Psoas muscle (tissue), 8 donors: ENCODE data around the gene FRS3. TPM values are rescaled to one million over a fixed set of nuclear protein-coding genes. Genes with fewer than 3 reads are reported as not detected.
A peak's percentile ranks its signal among the peaks of the same experiment; 100 is the strongest.

ENCODE experiments used
- ATAC-seq, 4 donors: fragments of 200-7000 bp; cut with Tn5 transposase; one replicate each; pipeline ENCODE4 v1.9.1; 2020; ENCODE audit warnings: moderate library complexity in 3 of 4, mild to moderate bottlenecking in 2 of 4
- DNase-seq, 2 donors: peaks; one replicate each; pipeline ENCODE4 v3.0.0-alpha.2; 2020
- H3K27ac ChIP-seq: fragments of 200-600 bp; one replicate; pipeline ENCODE4 v1.8.0; 2022
- H3K27me3 ChIP-seq, 3 donors: fragments of 200-600 bp in 1 of 3; one replicate each; pipeline versions ENCODE4 v1.6.1 to v1.8.0; 2013 to 2022; ENCODE audit warnings: low read length in 2 of 3, mild to moderate bottlenecking in 2 of 3, moderate library complexity in 1 of 3; ENCODE audit not compliant: insufficient read depth in 3 of 3
- H3K36me3 ChIP-seq, 2 donors: fragments of 200-600 bp in 1 of 2; one replicate each; pipeline versions ENCODE4 v1.6.1 to v1.8.0; 2013 to 2022; ENCODE audit warnings: low read depth in 1 of 2, mild to moderate bottlenecking in 1 of 2, moderate library complexity in 1 of 2; ENCODE audit not compliant: insufficient read depth in 1 of 2
- H3K4me1 ChIP-seq: fragments of 200-600 bp; one replicate; pipeline ENCODE4 v1.8.0; 2022
- H3K4me3 ChIP-seq: fragments of 200-600 bp; one replicate; pipeline ENCODE4 v1.8.0; 2022; ENCODE audit warnings: mild to moderate bottlenecking
- H3K9me3 ChIP-seq: fragments of 200-600 bp; one replicate; pipeline ENCODE4 v1.8.0; 2022
- CTCF ChIP-seq: fragments of 200-600 bp; IDR thresholded peaks from one replicate; pipeline ENCODE4 v1.8.0; 2022; ENCODE audit warnings: antibody characterized with exemption
- WGBS, 3 donors: extraction: QIAGEN DNeasy Blood & Tissue Kit; methylation state at CpG; one replicate each; pipeline versions ENCODE4 v1.1.6 to v1.1.7; 2013; 5-methylcytosine and 5-hydroxymethylcytosine counted together
- intact Hi-C, 2 donors: fragments of 100-400 bp; cut with DNase I; formaldehyde crosslinking; loops; one replicate each; pipeline versions ENCODE4 v1.11.0 to v1.14.2; 2022
- polyA plus RNA-seq, 3 donors: library from polyadenylated mRNA; stranded (reverse); fragments of 200-250 nt; gene quantifications; one replicate each; pipeline ENCODE4 v1.2.3, GENCODE V29; 2013
- total RNA-seq, 4 donors: library from RNA; stranded (reverse); fragmentation: NEBNext Ultra II Directional in 2 of 4; extraction: Animal tissue kit (Norgen Biotek cat#: 25700) in 2 of 4; gene quantifications; one replicate each; pipeline versions ENCODE4 v1.2.1 to v1.2.4, GENCODE V29; 2021 to 2023
- donor health status: healthy with polysubstance abuse.
- donor health status: DM: no; HTN: no; CAD: no; lungs with moderate emphysema.
- donor health status: Bipolar disorder and iron deficiency.
- donor health status: healthy.
- donor health status: DM: yes; HTN: yes; CAD: no.
- donor health status: DM: no; HTN: no; CAD: no.
- donor health status: DM: no; HTN: no; CAD: no.
- donor health status: DM: yes; HTN: yes; CAD: no.

FRS3 gene
- total and polyA plus RNA-seq, 7 donors = 4.0 to 6.8 (median 5.4) TPM

- DNase-seq = no peak
- no peak for ATAC-seq
- Histone ChIP-seq H3K36me3 (peaks cover 7 to 75% of the 10 kb centered on the region in 2 donors), H3K27me3 (no peaks in the 10 kb centered on the region), H3K9me3 (no peaks in the 10 kb centered on the region), H3K4me3 (no peak overlapping the region), H3K4me1 (peaks cover 22% of the 10 kb centered on the region), H3K27ac (no peak overlapping the region)
- intact Hi-C loops = loop anchor here in 1 of 2 donors (10.0 kb wide), 1 partner anchor 53 kb away; no protein-coding TSS in a partner anchor
- WGBS, 3 donors = 62 to 87% (median 76%) methylated on average over 1 of the region's 1 CpG
- no peak for TF ChIP-seq CTCF
Measured at GRCh38 chr6:41791305-41791704, 11.6 kb upstream of the FRS3 start.

GRCh38 chr6:41790045-41790444 is 10.3 kb upstream of the FRS3 start:
- Histone ChIP-seq H3K36me3 (peaks cover 7 to 62% of the 10 kb centered on the region in 2 donors), H3K4me3 (no peak overlapping the region), H3K4me1 (peaks cover 30% of the 10 kb centered on the region), H3K27me3 (no peaks in the 10 kb centered on the region), H3K27ac (no peak overlapping the region), H3K9me3 (no peaks in the 10 kb centered on the region)
- intact Hi-C loops = loop anchor here in 1 of 2 donors (10.0 kb wide), 1 partner anchor 55 kb away; no protein-coding TSS in a partner anchor
- no peak for TF ChIP-seq CTCF
- 97 to 100% (median 100%) methylated on average over 1 of the region's 1 CpG for WGBS, 3 donors
- ATAC-seq = no peak
- DNase-seq = no peak

GRCh38 chr6:41789390-41789724 is 9.7 kb upstream of the FRS3 start:
- no peak for TF ChIP-seq CTCF
- DNase-seq (no peak), ATAC-seq (no peak)
- WGBS, 3 donors = 54 to 69% (median 65%) methylated on average over 3 of the region's 3 CpGs
- no peak overlapping the region for H3K27ac ChIP-seq
- H3K36me3 ChIP-seq = peaks cover 7 to 55% of the 10 kb centered on the region in 2 donors
- H3K4me1 ChIP-seq = peaks cover 30% of the 10 kb centered on the region
- H3K9me3 ChIP-seq = no peaks in the 10 kb centered on the region
- intact Hi-C loops = loop anchor here in 1 of 2 donors (10.0 kb wide), 1 partner anchor 105 kb away; the partner anchor contains the start of gene USP49
- H3K27me3 ChIP-seq = no peaks in the 10 kb centered on the region
- H3K4me3 ChIP-seq = no peak overlapping the region

- ATAC-seq = peak; percentile 90 to 95 (median 93)
- TF ChIP-seq CTCF = peak; percentile 92
- Histone ChIP-seq H3K9me3 (no peaks in the 10 kb centered on the region), H3K27me3 (no peaks in the 10 kb centered on the region), H3K4me3 (peak within 1 kb of the TSS; percentile 75), H3K27ac (peak within 1 kb of the TSS; percentile 85), H3K36me3 (peaks cover 7 to 37% of the 10 kb centered on the region in 2 donors), H3K4me1 (peaks cover 30% of the 10 kb centered on the region)
- peak; percentile 95 to 98 for DNase-seq
- WGBS, 3 donors = 0% methylated on average over 55 of the region's 55 CpGs
- intact Hi-C loops = loop anchor here (2.0 to 10.0 kb wide), 2 partner anchors 107 to 133 kb away; partner anchors contain the start of genes BYSL (in 2 of the 2), MED20 (in 2 of the 2) and USP49 (in 1 of the 2)
Measured at GRCh38 chr6:41787219-41787917, 7.7 kb upstream of the FRS3 start, which contains the start of gene TOMM6. TSS of gene TOMM6 (plus strand) at chr6:41787694. CDS start at chr6:41787698, 4 bp downstream.
